ENCODE measurements around the gene VAMP1. TPM values are rescaled to one million over a fixed set of nuclear protein-coding genes. Genes with fewer than 3 reads are reported as not detected.
A peak's percentile ranks its signal among the peaks of the same experiment; 100 is the strongest.

Gene VAMP1
- total and polyA plus RNA-seq, 2 of the 13 experiments (the other 11 are each of a cell fraction or from before 2014, with no cell fraction given): 2.5 to 7.4 TPM

- ATAC-seq (no peak), FAIRE-seq (no peak), DNase-seq (ENCODE audit: low spot score) (no peak)
- H3K9me3 ChIP-seq (ENCODE audit: low read length): no peaks in the 10 kb centered on the region
- in situ Hi-C loops (cut with HindIII; ENCODE audit: extremely low pct_ligation_motif_present, low pct_unique_long_range_greater_than_20kb): no loop called here
- H3K4me3 ChIP-seq (replicated peaks in 1 of 3; ENCODE audit: insufficient read depth in 1 of 3, low read depth in 2 of 3, low read length in 3 of 3): no peak overlapping the region
- CTCF ChIA-PET (ENCODE audit: low intra/inter-chr PET ratio, low total read pairs): no interaction called here
- intact Hi-C loops (cut with micrococcal nuclease; ENCODE audit: unreplicated experiment): no loop called here
- POLR2A ChIA-PET: interaction anchor here (1.0 to 2.1 kb wide), 2 partner anchors 14 to 97 kb away, joined by 3 to 8 read pairs; partner anchors contain the start of genes GAPDH and TAPBPL
- no peak overlapping the region for H3K27ac ChIP-seq (ENCODE audit: extremely low read length, insufficient read depth, low read length)
- no peak overlapping the region for H3K4me2 ChIP-seq (ENCODE audit: low read depth, low read length)
- no peaks in the 10 kb centered on the region for H3K36me3 ChIP-seq (replicated peaks in 1 of 2; ENCODE audit: control insufficient read depth in 1 of 2, insufficient read depth in 2 of 2, low read length in 2 of 2)
- BruUV-seq (replicated peaks): no TSS peak
- H3K27me3 ChIP-seq (ENCODE audit: control insufficient read depth in 1 of 2, insufficient read depth in 2 of 2, low read length in 2 of 2): no peaks in the 10 kb centered on the region; a peak in 2 of 5 replicates
- H2AFZ ChIP-seq (ENCODE audit: low read length): no peak overlapping the region
- peaks cover 17% of the 10 kb centered on the region for H3K4me1 ChIP-seq (ENCODE audit: insufficient read depth, low read length)
- H3K9ac ChIP-seq (ENCODE audit: insufficient read depth, low read depth, low read length): no peak overlapping the region
- no peaks in the 10 kb centered on the region for H4K20me1 ChIP-seq (ENCODE audit: insufficient read depth, low read length)
- WGBS (ENCODE audit: low lambda C conversion rate): 53% methylated on average over 3 of the region's 3 CpGs
- TF ChIP-seq ZNF121 (CRISPR knock-in tag; IDR thresholded peaks at IDR 0.05): peak; percentile 34; the same call in 1 of the 2 replicates
- TF ChIP-seq, protein P1, sequence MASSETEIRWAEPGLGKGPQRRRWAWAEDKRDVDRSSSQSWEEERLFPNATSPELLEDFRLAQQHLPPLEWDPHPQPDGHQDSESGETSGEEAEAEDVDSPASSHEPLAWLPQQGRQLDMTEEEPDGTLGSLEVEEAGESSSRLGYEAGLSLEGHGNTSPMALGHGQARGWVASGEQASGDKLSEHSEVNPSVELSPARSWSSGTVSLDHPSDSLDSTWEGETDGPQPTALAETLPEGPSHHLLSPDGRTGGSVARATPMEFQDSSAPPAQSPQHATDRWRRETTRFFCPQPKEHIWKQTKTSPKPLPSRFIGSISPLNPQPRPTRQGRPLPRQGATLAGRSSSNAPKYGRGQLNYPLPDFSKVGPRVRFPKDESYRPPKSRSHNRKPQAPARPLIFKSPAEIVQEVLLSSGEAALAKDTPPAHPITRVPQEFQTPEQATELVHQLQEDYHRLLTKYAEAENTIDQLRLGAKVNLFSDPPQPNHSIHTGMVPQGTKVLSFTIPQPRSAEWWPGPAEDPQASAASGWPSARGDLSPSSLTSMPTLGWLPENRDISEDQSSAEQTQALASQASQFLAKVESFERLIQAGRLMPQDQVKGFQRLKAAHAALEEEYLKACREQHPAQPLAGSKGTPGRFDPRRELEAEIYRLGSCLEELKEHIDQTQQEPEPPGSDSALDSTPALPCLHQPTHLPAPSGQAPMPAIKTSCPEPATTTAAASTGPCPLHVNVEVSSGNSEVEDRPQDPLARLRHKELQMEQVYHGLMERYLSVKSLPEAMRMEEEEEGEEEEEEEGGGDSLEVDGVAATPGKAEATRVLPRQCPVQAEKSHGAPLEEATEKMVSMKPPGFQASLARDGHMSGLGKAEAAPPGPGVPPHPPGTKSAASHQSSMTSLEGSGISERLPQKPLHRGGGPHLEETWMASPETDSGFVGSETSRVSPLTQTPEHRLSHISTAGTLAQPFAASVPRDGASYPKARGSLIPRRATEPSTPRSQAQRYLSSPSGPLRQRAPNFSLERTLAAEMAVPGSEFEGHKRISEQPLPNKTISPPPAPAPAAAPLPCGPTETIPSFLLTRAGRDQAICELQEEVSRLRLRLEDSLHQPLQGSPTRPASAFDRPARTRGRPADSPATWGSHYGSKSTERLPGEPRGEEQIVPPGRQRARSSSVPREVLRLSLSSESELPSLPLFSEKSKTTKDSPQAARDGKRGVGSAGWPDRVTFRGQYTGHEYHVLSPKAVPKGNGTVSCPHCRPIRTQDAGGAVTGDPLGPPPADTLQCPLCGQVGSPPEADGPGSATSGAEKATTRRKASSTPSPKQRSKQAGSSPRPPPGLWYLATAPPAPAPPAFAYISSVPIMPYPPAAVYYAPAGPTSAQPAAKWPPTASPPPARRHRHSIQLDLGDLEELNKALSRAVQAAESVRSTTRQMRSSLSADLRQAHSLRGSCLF (CRISPR knock-in tag; IDR thresholded peaks at IDR 0.05; ENCODE audit: borderline replicate concordance): no peak
- H3K79me2 ChIP-seq (ENCODE audit: insufficient read depth, low read length): no peaks in the 10 kb centered on the region
Measured at GRCh38 chr12:6437586-6437985, 32.9 kb downstream of the VAMP1 start.
